GM18907 (cell line): ENCODE measurements around the gene WDR54.

Source experiments
- ATAC-seq: cut with Tn5 transposase; IDR thresholded peaks from one replicate; pipeline ENCODE4 v1.9.1; 2021; ENCODE audit warnings: mild to moderate bottlenecking, moderate library complexity; ENCODE audit not compliant: unreplicated experiment

WDR54 gene

GRCh38 chr2:74474899-74475298 is 53.4 kb downstream of the WDR54 start:
- no peak for ATAC-seq
